H9 (cell line): Measurements from ENCODE around the gene ACTN4. TPM values are rescaled to one million over a fixed set of nuclear protein-coding genes. Genes with fewer than 3 reads are reported as not detected.

Experiments
- DNase-seq: peaks from one replicate; pipeline ENCODE4 v3.0.0-alpha.2; 2017
- H2AFZ ChIP-seq: one replicate; pipeline ENCODE4 v1.6.1; 2013; ENCODE audit warnings: mild to moderate bottlenecking, low read length, control low read depth, moderate library complexity
- H2AK5ac ChIP-seq: 2 replicates; pipeline ENCODE4 v1.6.1; 2013; ENCODE audit warnings: low read length, control low read depth, mixed read lengths; ENCODE audit not compliant: insufficient read length
- H2BK120ac ChIP-seq: one replicate; pipeline ENCODE4 v1.6.1; 2013; ENCODE audit warnings: low read depth, mild to moderate bottlenecking, low read length, control low read depth, inconsistent platforms; ENCODE audit not compliant: poor library complexity, severe bottlenecking
- H2BK12ac ChIP-seq: 2 replicates; pipeline ENCODE4 v1.6.1; 2013; ENCODE audit warnings: low read length, control low read depth, mixed read lengths, low read depth; ENCODE audit not compliant: insufficient read length
- H2BK15ac ChIP-seq: 2 replicates; pipeline ENCODE4 v1.6.1; 2013; ENCODE audit warnings: low read depth, low read length, control low read depth
- H2BK20ac ChIP-seq: one replicate; pipeline ENCODE4 v1.6.1; 2013; ENCODE audit warnings: low read depth, mild to moderate bottlenecking, low read length, control low read depth, inconsistent platforms; ENCODE audit not compliant: poor library complexity, severe bottlenecking
- H2BK5ac ChIP-seq: 2 replicates; pipeline ENCODE4 v1.6.1; 2013; ENCODE audit warnings: low read length, control low read depth, mixed read lengths; ENCODE audit not compliant: insufficient read length
- H3K14ac ChIP-seq: 2 replicates; pipeline ENCODE4 v1.6.1; 2013; ENCODE audit warnings: low read length, control low read depth; ENCODE audit not compliant: insufficient read depth
- H3K18ac ChIP-seq: 2 replicates; pipeline ENCODE4 v1.6.1; 2013; ENCODE audit warnings: low read depth, mild to moderate bottlenecking, mixed read lengths, low read length, control low read depth; ENCODE audit not compliant: insufficient read length
- H3K23ac ChIP-seq: 2 replicates; pipeline ENCODE4 v1.6.1; 2013; ENCODE audit warnings: low read length, control low read depth, mixed read lengths, low read depth; ENCODE audit not compliant: insufficient read length
- H3K23me2 ChIP-seq: 2 replicates; pipeline ENCODE4 v1.6.1; 2013; ENCODE audit warnings: low read depth, mild to moderate bottlenecking, mixed read lengths, low read length, control low read depth; ENCODE audit not compliant: insufficient read length, poor library complexity, severe bottlenecking
- H3K27ac ChIP-seq: 2 replicates; pipeline ENCODE4 v1.5.1; 2013; ENCODE audit warnings: low read length, control low read depth, mixed read lengths, low read depth; ENCODE audit not compliant: insufficient read length
- H3K27me3 ChIP-seq: 2 replicates; pipeline ENCODE4 v1.6.1; 2013; ENCODE audit warnings: low read length, control low read depth, inconsistent platforms; ENCODE audit not compliant: insufficient read depth
- H3K4ac ChIP-seq: 2 replicates; pipeline ENCODE4 v1.6.1; 2013; ENCODE audit warnings: low read depth, mild to moderate bottlenecking, control low read depth, inconsistent platforms, low read length, moderate library complexity
- H3K4me1 ChIP-seq: 2 replicates; pipeline ENCODE4 v1.6.1; 2013; ENCODE audit warnings: low read length, control low read depth, inconsistent platforms; ENCODE audit not compliant: insufficient read depth
- H3K4me2 ChIP-seq: 2 replicates; pipeline ENCODE4 v1.6.1; 2013; ENCODE audit warnings: low read length, control low read depth, mixed read lengths; ENCODE audit not compliant: insufficient read length, insufficient read depth
- H3K56ac ChIP-seq: 2 replicates; pipeline ENCODE4 v1.6.1; 2013; ENCODE audit warnings: low read depth, mild to moderate bottlenecking, mixed read lengths, low read length, control low read depth; ENCODE audit not compliant: insufficient read length
- H3K79me1 ChIP-seq: 2 replicates; pipeline ENCODE4 v1.6.1; 2013; ENCODE audit warnings: low read depth, mild to moderate bottlenecking, moderate library complexity, low read length, control low read depth, inconsistent platforms; ENCODE audit not compliant: insufficient read depth, poor library complexity, severe bottlenecking
- H3K79me2 ChIP-seq: 2 replicates; pipeline ENCODE4 v1.6.1; 2013; ENCODE audit warnings: low read length, control low read depth, inconsistent platforms; ENCODE audit not compliant: insufficient read depth
- H3K9ac ChIP-seq: 2 replicates; pipeline ENCODE4 v1.6.1; 2013; ENCODE audit warnings: low read length, control low read depth, mixed read lengths; ENCODE audit not compliant: insufficient read length; ENCODE audit errors: extremely low read depth
- H3K9me3 ChIP-seq: one replicate; pipeline ENCODE4 v1.6.1; 2013; ENCODE audit warnings: low read depth, low read length, inconsistent platforms; ENCODE audit not compliant: control insufficient read depth
- H3T11ph ChIP-seq: one replicate; pipeline ENCODE4 v1.6.1; 2013; ENCODE audit warnings: mild to moderate bottlenecking, low read length, control low read depth, inconsistent platforms
- H4K20me1 ChIP-seq: one replicate; pipeline ENCODE4 v1.6.1; 2013; ENCODE audit not compliant: control insufficient read depth, insufficient read length, insufficient read depth
- H4K5ac ChIP-seq: 2 replicates; pipeline ENCODE4 v1.6.1; 2013; ENCODE audit warnings: low read depth, mild to moderate bottlenecking, mixed read lengths, low read length, control low read depth; ENCODE audit not compliant: insufficient read length
- H4K8ac ChIP-seq: replicated peaks from 2 replicates; pipeline ENCODE4 v1.6.1; 2013; ENCODE audit warnings: low read length, control low read depth, mixed read lengths, low read depth; ENCODE audit not compliant: insufficient read length
- H4K91ac ChIP-seq: 2 replicates; pipeline ENCODE4 v1.6.1; 2013; ENCODE audit warnings: low read depth, mild to moderate bottlenecking, moderate library complexity, mixed read lengths, low read length, control low read depth; ENCODE audit not compliant: insufficient read length
- H3K27ac Mint-ChIP-seq, 3 experiments: 2 replicates in 2 of 3; 3 replicates in 1 of 3; pipeline ENCODE4 v1.8.0; 2020 to 2021; ENCODE audit warnings: mixed read lengths in 3 of 3, mild to moderate bottlenecking in 1 of 3, moderate library complexity in 1 of 3
- H3K27me3 Mint-ChIP-seq: 2 replicates; pipeline ENCODE4 v1.8.0; 2021; ENCODE audit warnings: low read depth, mild to moderate bottlenecking, moderate library complexity, mixed read lengths
- H3K36me3 Mint-ChIP-seq, 3 experiments: 2 replicates in 2 of 3; 3 replicates in 1 of 3; pipeline ENCODE4 v1.8.0; 2020 to 2021; ENCODE audit warnings: low read depth in 3 of 3, mixed read lengths in 3 of 3; ENCODE audit not compliant: insufficient read depth in 1 of 3
- H3K4me1 Mint-ChIP-seq, 2 experiments: 2 replicates each; pipeline ENCODE4 v1.8.0; 2020; ENCODE audit warnings: mixed read lengths in 2 of 2
- H3K4me3 Mint-ChIP-seq, 2 experiments: 2 replicates in 1 of 2; 3 replicates in 1 of 2; pipeline ENCODE4 v1.8.0; 2020 to 2021; ENCODE audit warnings: mild to moderate bottlenecking in 2 of 2, mixed read lengths in 2 of 2, moderate library complexity in 1 of 2
- H3K9me3 Mint-ChIP-seq, 2 experiments: 2 replicates in 1 of 2; 3 replicates in 1 of 2; pipeline ENCODE4 v1.8.0; 2020; ENCODE audit warnings: mild to moderate bottlenecking in 2 of 2, mixed read lengths in 2 of 2, moderate library complexity in 1 of 2
- CTCF ChIP-seq: fragments of 200-600 bp; sonication (generic); conservative IDR thresholded peaks from 3 replicates; pipeline ENCODE4 v1.8.0; 2021; ENCODE audit warnings: antibody characterized with exemption, mild to moderate bottlenecking
- WGBS: extraction: QIAGEN DNeasy Blood & Tissue Kit; methylation state at CpG from one replicate; pipeline ENCODE4 v1.1.7; 2013; ENCODE audit warnings: missing lambda C conversion rate, low lambda C conversion rate, mixed read lengths; ENCODE audit not compliant: insufficient read length; ENCODE audit errors: extremely low coverage; 5-methylcytosine and 5-hydroxymethylcytosine counted together
- total RNA-seq: library from RNA; stranded (reverse); gene quantifications from 2 replicates; pipeline ENCODE4 v1.2.1, GENCODE V29; 2021

Gene ACTN4
- total RNA-seq, 1 experiment from 2014 or later = 369 TPM

GRCh38 chr19:38743394-38744297 lies 96.2 kb downstream of the ACTN4 start:
- no peak overlapping the region for H3K4me3 Mint-ChIP-seq
- TF ChIP-seq CTCF = no peak
- Histone ChIP-seq H2BK15ac (no peak overlapping the region), H3K23me2 (no peaks in the 10 kb centered on the region), H3K4ac (no peak overlapping the region), H3T11ph (no peak overlapping the region), H3K9ac (no peak overlapping the region), H2BK5ac (no peak overlapping the region), H3K79me1 (no peaks in the 10 kb centered on the region), H4K91ac (no peak overlapping the region), H3K23ac (no peak overlapping the region), H3K79me2 (no peaks in the 10 kb centered on the region), H4K8ac (no peak overlapping the region), H3K56ac (no peak overlapping the region), H4K20me1 (no peaks in the 10 kb centered on the region), H2AFZ (no peak overlapping the region), H3K14ac (no peak overlapping the region), H3K9me3 (no peaks in the 10 kb centered on the region), H2BK12ac (no peak overlapping the region), H3K18ac (no peak overlapping the region), H2BK120ac (no peak overlapping the region), H3K4me1 (no peaks in the 10 kb centered on the region), H3K27ac (no peak overlapping the region), H3K27me3 (no peaks in the 10 kb centered on the region; the same call in 1 of the 2 replicates), H3K4me2 (no peak overlapping the region), H4K5ac (no peak overlapping the region), H2AK5ac (no peak overlapping the region), H2BK20ac (no peak overlapping the region)
- H3K4me1 Mint-ChIP-seq = peaks cover 0 to 5% of the 10 kb centered on the region in 2 experiments; a peak in 1 of 4 replicates
- peaks cover 20% of the 10 kb centered on the region for H3K27me3 Mint-ChIP-seq
- no CpG with 5 or more reads among the region's 20 CpGs for WGBS
- peaks cover 0 to 2% (median 0%) of the 10 kb centered on the region in 3 experiments; a peak in 2 of 7 replicates for H3K36me3 Mint-ChIP-seq
- H3K27ac Mint-ChIP-seq = no peak overlapping the region
- H3K9me3 Mint-ChIP-seq = no peaks in the 10 kb centered on the region; a peak in 1 of 5 replicates
- DNase-seq = peak; percentile 32
